Stimulated activated CD4-positive, alpha-beta T cell treated with anti-CD3 and anti-CD28 coated beads, Interleukin-1b, Interleukin-23, amount 100 ng/mL, for 4 hours (primary cell): ENCODE data around the gene IP6K3.
A peak's percentile ranks its signal among the peaks of the same experiment; 100 is the strongest.

Experiments
- DNase-seq, 2 donors: peaks; one replicate each; pipeline ENCODE4 v3.0.0-alpha.2; 2020; ENCODE audit warnings: low read depth in 2 of 2

The IP6K3 gene

DNA sequence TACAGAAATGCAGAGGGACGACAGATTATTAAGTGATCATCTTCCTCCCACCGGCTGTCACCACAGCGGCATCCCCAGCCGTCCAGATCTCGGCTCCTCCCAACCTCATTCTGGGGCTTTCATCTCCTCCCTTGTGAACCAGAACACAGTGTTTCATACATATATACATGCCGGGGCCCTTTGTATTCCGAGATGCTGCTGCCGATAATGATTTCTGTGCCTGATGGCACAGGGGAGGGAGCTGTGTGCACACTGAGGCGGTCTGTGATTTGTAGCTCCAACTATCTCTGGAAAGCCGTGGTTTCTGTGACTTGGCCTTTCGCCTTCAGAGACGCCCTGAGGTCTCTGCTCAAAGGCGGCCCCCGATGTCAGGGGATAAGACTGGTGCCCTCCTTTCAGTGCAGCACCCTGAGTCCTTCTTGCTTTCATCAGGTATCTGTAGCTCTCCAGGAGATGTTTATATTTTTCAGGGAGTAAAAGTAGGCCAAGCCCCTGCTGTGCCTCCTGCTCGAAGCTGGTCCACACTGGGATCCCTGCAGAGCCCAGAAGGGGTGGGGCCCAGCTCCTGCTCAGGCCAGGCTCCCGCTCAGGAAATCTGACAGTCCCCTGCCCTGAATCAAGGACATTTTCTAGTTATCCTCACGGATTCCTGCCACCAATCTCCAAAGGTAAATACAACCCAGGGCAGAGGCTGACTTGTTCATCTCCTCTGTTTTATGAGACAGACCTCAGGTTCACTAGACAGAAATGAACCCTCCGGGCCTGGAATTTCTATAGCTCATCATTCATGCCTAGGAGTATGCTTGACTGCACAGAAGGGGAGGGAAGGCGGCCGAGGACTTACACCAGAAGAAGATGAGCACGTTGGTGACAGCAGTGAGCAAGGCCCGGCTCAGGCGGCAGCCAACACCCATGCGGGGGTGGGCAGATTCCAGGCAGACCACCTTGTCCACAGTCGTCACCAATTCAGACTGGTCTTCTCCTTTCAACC, 31.0 kb upstream of the IP6K3 start:
- no peak for DNase-seq

DNA sequence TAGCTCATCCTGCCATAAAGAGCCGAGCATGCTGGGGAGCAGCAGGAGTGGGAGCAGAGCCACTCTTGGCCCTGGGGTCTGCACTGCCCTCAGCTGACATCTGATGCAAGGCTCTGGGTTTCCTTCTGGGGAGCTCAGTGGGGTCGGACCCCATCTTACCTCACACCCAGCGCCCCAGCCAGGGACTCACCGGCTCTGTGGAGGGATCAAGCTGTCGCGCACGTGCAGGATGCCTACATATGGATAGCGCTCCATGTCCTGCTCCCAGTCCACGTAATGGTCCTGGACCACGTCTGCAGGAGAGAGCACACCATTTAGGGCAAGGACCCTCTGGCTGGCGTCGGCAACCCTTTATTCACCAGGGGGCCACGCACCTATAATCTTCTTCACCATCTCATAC, 30.1 kb upstream of the IP6K3 start:
- no peak for DNase-seq

DNA sequence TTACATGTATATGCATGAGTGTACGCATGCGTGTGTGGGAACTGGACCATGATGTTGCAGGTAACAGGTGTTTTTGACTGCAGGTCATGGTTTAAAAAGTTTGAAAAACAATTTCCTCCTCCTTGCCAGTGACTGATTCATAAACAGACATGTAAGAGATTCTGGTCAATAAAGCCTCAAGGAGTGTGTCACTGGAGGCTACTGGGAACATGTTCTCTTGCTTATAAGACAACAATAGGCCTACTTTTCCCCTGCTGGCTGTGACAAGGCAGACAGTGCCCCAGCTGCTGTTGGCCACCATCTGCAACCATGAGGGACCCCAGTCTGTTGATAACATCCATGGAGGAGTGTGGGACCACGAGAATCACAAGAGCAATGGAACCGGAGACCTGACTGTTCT, 29.5 kb upstream of the IP6K3 start:
- DNase-seq = no peak

DNA sequence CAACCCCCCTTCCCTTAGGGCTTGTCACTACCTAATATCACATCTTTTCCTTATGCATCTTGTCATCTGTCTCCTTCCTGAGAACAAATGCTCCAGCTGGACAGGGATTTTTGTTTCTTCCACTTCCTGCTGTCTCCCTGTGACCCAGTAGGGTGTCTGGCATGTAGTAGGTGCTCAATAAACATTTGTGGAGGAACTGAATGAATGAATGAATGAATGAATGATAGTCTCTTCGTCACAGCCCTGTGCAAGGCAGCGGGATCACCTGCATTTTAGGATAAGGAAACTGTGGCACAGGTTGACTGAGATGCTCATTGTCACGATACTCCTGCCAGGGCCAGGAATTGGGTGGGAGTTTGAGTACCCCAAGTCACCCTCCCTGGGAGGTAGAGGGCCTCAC, 28.1 kb upstream of the IP6K3 start:
- no peak for DNase-seq

DNA sequence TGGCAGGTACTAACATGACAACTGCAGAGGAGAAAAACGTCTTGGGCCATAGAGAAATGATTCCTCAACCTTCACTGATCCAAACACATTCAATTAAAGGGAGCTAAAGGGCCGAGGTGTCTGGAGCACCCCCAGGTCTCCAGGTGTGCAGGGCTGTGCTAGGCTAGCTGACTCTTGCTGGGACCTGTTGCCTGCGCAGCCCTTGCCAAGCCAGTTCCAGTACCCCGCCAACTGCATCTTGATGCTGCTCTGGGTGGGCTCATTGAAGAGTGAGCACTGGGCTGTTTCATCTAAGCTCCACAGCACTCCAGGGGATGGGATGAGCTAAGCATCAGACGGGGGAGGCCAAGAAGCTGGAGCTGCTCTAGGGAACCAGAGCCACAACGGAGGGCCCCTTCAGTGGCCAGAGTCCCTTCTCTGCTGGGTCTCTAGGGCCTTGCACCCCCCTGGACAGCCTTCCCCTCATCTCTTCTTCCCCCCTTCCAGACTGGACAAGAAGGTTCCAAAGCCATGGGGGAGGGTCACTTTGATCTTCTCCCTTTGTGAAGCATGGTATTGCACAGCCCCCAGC, 26.3 kb upstream of the IP6K3 start:
- no peak for DNase-seq

DNA sequence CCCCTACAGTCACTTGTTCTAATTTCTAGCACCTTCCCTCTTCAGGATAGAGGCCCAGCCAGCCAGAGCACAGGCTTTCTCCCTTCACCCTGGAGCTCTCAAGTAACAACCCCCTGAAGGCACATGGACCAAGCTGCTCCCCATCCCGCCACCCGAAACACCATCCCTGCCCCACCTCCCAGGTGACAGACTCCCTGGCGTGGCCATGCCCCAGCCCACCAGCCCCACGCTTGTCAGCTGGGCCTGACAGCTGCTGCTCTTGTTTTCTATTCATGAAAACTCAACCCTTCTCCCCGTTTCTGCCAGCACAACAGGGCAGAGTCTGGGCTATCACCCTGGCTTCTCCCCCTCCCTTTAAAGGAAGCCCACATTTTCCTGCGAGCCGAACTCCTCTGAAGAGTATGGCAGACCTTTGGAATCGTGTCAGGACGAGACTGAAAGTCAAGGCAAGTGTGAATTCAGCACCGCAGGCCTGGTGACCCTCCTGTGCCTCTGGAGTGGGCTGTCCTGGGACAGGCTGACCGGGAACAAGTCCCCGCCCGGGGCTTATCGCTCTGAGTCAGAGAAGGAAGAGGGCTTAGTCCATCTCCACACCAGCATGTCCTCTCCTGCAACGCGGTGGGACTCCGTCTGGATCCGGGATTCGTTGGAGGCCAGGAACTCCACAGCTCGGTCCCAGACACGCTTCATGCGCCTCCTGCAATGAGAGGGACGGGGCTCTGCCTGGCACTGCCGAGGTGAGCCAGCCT, 25.6 kb upstream of the IP6K3 start:
- DNase-seq = no peak

DNA sequence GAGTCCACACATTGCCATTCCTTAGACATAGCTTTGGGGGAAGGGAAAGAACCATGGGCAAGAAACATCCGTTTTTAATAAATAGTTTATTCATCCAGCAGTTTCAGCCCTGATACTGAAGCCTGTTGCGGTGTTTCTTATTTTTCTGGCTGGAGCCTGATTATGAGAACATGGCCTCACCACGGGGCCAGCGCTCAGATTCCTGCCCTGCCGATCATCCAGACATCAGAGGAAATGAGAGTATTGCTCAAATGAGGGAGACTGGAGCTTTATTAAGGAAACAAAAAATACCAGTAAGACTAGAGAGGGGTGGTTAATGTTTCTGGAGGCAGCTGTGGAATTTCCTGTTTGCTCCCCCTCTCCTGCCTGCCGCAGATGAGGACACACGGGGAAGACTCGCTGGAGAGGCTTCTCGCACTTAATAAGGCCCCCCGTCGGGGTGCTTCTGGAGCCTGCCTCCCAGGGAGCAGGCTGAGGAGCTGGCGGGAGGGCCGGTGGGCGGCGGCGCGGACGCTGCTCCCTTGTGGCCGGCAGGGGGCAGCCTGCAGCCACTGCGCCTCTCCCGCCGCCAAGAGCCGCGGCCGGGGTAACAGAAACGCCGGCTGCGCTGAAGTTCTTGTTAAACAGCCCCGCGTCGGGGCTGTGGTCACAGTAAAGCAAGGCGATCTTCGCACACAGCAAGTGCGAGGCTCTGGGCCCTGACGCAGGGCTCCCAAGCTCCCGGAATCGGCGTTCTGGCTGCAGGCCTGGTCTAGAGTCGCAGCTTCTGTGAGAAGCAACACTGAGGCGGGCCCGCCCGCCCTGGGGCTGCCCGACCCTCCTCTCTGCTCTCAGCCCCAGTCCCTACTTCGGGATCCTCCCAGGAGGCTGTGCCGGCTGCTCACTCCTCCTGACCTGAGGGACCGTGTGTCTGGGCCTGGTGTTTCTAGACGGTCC, 24.7 kb upstream of the IP6K3 start:
- DNase-seq = peak; percentile 51 to 62

DNA sequence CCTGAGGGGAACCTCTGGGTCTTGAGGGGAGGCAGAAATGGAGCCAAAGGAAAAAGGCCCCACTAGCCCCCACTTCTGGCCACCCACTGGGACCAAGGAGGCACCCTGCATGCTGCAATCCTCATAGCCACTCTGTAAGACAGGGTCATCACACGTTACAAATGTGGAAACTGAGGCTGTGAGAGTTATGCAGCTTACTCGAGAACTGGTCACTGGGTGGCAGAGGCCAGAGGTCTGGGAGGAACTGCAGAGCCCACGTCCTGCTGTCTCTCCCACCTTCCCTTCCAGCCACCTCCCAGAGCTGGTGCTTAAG, 24.1 kb upstream of the IP6K3 start:
- DNase-seq = no peak

DNA sequence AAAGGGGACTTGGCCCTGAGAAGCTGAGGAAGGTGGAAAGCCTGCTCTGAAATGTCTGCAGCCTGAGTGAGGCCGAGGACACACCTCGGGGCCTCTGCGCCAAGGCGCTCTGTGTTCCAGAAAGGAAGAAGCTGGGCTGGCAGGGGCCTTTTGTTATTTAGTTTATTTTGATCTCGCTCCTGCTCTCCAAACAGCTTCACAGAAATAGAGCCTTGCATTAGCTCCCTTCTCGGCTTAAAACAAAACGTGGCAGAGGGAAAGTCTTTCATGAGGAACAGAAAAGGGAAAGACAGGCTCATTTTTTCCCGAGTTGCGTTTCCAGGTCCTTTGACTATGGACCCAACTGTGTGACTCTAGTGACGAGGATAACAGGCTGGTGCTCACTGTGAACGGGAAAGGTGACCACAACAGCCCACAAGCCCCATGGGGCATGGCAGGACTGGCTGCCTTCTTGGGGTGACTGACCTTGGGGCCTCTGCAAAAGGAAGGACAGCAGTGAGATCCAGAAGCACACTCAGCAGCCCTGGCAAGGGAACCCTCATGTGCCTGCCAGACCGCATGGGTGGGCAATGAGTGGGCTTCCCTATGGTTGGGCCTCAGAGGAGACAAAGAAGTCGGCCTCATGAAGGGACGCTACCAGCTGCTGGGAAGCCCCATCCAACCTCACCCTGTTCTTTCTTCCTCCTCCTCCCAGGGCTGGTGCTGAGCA, 23.6 kb upstream of the IP6K3 start:
- DNase-seq = no peak

DNA sequence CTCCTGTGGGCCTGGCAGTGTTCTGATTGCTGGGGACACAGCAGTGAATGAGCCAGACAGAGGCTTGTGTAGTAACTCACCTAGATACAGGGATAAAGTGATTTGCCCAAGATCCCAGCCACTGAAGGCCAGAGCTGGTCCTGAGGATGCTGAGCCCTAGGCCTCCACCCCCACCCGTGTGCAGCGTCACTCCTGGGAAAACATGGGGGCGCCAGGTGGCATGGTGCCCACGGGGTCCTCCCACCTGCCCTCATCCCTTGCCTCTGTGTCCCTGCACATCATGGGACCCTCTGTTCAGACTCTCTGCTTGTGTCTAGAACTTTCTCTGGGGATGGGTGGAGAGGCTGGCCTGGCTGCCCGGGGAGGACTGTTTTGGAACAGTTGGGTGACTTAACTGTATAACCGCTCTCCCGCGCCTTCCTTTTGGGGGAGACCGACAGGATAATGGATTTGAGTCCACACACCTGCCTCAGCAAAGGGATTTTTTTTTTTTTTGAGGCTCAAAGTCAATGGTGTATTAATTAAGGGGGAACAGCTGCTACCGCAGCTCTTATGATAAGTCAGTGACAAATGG, 22.6 kb upstream of the IP6K3 start:
- DNase-seq = no peak

DNA sequence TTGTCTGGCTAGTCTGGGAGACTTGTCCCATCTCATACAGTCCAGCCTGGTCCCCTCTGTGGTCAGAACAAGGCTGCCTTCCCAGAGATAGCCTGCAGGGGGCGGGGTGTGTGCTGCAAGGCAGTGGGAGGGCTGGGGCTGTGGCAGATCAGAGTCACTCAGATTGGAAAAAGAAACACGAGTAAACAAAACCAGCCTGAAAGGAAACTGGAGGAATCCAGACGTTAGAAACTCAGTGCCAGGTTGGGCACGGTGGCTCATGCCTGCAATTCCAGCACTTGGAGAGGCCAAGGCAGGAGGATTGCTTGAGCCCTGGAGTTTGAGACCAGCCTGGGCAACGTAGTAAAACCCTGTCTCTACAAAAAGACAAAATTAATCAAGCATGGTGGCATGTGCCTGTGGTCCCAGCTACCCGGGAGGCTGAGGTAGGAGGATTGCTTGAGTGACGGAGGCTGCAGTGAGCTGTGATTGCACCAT, 22.0 kb upstream of the IP6K3 start:
- DNase-seq = peak; percentile 66 to 68

DNA sequence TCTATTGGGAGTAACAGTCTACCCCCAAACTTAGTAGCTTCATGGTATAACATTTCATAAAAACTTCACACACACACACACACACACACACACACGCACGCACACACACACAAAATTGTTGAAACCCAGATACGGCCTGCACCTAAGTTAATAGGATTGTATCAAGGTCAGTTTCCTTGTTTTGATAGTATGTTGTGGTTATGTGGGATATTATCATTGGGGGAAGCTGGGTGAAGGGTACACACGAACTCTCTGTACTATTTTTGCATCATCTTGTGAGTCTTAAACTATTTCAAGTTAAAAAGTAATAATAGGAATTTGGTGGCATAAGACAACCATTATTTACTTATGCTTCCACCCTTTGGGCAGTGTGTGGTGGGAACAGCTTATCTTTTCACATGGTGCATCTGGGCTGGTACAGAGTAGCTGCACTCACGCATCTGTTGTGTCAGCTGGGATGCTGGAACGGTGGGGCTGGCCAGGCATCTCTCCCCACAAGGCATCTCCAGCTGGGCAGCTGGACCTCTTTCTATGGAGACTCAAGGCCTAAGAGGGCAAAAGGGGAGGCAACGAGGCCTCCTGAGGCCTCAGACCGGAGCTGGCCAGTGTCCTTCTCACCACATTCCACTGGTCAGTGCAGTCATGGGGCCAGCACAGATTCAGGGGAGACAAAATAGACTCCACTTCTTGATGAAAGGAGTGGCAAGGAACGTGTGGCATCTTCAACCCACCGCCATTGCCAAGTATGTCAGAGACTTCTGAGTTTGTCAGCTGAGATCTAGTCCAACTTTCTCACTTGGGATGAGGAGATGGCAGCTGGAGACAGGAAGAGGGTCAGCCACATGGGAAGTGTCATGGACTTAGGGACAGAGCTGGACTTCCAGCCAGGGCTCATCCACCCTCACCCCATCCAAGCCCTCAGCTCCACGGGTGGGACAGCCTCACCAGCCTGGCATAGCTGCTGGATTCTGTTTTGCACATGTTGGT, 20.5 kb upstream of the IP6K3 start:
- no peak for DNase-seq

DNA sequence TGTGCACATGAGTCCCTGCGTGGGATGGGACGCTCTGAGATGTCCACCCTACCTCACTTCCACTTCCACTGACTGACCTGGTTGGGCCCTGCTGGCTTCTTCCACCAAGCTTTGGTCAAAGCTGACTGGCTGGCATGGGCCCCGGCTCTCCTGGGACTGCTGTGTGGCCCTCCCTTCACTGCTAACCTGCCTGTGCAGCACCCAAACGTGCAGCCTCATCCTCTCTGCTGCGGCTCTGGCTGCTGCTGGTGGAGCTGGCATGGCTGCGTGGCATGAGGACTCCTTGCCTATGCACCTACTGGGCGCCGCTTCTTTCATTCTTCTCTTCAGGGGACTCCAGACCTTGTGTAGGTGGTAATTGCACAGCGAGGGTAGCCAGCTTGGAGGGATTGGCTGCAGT, 18.7 kb upstream of the IP6K3 start:
- DNase-seq = no peak

DNA sequence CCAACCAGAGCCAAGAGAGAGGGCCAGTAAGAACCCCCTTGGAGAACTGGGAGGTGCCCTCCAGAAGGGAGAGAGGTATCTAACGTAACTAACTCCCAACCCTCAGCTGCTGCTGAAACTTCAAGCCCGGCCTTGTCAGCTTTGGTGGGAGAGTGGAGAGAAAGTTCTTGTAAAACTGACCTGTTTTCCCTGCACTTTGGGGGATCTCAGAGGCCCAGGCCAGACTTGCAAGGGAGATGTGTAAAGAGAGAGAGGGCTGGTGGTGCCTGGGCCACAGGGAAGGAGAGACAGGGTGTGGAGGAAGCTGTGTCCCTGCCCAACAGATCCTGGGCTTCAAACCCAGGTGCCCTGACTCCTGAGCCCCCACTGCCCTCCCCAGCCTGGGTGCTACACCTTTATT, 17.3 kb upstream of the IP6K3 start:
- DNase-seq = no peak

DNA sequence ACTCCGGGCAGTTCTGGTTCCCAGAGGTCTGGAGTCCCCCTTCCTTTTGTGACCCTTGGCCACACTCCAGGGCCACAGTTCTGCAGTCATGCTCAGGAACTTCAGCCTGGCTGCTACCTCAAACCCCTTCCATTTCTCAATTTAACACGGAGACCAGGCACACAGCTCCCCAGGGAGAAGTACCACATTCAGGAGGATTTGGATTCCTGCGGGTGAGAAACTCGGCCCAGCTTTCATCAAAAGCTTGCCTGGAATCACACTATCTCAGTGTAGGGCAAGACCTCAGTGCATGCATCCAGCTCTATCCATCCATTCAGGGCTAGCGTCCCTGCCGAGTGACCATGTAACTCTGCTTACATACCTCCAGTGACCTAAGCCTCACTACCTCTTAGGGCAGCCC, 16.8 kb upstream of the IP6K3 start:
- no peak for DNase-seq

DNA sequence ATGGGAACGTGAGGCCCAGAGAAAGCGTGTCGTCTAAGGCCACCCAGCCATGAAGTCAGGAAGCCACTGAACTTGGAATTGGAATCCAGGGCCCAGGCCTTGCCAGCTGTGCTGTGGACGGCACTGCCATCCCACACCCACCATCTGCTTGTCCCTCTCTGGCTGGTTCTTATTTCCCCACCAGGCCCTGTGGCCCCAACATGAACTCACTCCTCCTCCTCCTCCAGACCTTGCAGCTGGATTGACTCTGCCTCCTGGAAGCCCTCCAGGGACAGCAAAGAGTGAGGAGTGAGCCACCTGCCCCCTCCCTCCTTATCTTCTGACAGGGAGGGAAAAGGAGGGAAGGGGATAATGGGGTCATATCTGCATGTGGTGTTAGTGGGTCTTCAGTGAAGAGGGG, 16.0 kb upstream of the IP6K3 start:
- no peak for DNase-seq

DNA sequence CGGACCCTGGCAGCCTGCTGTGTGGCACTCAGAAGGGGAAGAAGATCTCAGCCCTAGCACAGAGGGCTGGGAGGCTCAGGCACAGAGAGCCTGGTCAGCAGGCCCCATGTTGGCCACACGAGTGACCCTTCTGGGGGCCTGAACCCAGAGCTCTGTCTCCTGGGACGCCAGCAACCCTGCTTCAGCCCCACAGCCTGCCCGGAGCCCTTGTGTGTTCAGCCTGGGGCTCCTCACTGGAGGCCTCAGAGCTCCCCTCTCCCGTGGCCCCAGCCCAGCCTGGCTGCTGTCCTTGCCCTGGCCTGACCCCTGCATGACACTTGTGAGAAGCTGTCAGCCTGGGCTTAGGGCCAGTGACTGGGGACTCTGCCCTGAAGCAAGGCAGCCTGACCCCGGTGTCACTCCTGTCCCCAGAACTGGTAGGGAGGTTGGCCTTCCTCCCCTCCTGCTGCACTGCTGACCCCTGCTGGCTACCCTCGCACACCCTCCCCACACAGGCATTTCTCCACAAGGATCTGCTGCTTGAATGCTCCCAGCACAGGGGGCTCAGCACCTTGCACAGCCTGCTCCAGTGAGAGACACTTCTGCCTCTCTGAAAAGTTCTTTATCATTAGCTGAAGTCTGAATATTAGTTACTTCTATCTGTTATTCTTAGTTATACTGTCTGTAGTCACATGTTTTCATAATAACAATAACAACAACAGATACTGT, 15.4 kb upstream of the IP6K3 start:
- DNase-seq = peak; percentile 22 to 23

DNA sequence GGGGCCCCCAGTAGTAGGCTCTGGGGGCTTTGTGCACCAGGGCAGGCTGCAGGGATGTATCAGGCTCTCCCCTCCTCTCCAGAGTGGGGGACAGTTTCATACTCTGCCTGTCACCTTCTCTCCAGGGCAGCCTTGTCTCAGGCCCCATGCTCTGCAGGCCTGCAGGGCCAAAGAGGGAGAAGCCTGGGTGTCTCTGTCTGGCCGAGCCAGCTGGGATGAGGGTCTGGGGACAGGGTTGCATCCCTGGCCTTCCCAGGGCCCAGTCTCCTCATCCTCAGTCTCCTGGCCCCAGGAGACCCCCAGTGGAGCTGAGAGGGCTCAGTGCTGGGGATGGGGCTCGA, 14.8 kb upstream of the IP6K3 start:
- no peak for DNase-seq
